ENCODE data around the gene PTCH2.

PTCH2 gene, protein sequence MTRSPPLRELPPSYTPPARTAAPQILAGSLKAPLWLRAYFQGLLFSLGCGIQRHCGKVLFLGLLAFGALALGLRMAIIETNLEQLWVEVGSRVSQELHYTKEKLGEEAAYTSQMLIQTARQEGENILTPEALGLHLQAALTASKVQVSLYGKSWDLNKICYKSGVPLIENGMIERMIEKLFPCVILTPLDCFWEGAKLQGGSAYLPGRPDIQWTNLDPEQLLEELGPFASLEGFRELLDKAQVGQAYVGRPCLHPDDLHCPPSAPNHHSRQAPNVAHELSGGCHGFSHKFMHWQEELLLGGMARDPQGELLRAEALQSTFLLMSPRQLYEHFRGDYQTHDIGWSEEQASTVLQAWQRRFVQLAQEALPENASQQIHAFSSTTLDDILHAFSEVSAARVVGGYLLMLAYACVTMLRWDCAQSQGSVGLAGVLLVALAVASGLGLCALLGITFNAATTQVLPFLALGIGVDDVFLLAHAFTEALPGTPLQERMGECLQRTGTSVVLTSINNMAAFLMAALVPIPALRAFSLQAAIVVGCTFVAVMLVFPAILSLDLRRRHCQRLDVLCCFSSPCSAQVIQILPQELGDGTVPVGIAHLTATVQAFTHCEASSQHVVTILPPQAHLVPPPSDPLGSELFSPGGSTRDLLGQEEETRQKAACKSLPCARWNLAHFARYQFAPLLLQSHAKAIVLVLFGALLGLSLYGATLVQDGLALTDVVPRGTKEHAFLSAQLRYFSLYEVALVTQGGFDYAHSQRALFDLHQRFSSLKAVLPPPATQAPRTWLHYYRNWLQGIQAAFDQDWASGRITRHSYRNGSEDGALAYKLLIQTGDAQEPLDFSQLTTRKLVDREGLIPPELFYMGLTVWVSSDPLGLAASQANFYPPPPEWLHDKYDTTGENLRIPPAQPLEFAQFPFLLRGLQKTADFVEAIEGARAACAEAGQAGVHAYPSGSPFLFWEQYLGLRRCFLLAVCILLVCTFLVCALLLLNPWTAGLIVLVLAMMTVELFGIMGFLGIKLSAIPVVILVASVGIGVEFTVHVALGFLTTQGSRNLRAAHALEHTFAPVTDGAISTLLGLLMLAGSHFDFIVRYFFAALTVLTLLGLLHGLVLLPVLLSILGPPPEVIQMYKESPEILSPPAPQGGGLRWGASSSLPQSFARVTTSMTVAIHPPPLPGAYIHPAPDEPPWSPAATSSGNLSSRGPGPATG

DNA sequence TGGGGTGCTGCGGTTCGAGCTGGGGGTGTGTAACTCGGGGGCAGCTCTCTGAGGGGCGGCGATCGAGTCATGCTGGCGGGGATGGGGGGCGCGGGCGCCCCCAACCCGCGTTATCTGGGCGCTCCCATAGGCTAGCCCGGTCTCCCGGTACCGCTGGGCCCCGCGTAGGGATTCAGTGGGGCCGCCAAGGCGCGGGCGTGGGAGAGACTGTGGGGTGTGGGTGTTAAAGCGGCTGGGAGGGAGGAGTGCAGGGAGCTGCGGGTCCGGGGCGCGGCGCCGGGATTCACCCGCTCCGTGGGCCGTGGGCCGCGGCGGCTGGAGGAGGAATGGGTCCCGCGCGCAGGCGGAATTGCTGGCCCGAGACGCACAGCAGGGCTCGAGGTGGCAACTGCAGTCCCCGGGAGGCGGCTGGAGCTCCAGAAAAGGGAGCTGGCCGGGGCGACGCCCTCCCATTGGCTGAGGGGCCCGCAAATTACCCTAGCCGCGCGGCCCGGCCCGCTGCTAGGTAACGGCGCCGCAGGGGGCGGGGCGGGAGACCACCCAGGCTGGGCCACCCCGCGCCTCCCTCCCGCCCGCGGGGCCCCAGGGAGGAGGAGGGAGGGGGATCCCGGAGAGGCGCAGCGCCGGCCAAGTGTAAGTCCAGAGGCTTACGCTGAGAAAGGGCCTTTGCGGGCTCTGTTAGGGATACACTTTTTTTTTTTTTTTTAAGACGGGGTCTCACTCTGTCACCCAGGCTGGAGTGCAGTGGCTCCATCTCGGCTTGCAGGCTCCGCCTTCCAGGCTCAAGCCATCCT is at the start of gene PTCH2:
TSS of gene PTCH2 (minus strand) at position 392 of the 794 bp plus-strand sequence. CDS start at position 71, 321 bp downstream.
- peak; percentile 44 for DNase-seq

GRCh38 chr1:44890007-44890406 is 47.0 kb upstream of the PTCH2 start:
- DNase-seq = no peak

DNA sequence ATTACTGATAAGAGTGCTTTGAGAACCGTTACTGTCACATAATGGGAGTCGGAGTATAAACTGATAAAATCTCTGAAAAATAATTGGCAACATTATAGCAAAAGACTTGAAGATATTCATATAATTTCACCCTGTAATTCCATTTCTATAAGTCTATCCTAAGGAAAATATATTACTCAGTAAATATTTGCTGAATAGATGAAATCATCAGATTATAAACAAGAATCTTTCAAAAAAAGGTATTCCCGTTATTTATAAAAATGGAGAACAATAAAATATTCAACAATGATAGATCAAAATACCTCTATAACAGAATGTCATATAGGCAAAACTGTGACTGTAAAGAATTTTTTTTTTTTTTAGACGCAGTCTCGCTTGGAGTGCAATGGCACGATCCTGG is 42.4 kb upstream of the PTCH2 start:
- DNase-seq = no peak

DNA sequence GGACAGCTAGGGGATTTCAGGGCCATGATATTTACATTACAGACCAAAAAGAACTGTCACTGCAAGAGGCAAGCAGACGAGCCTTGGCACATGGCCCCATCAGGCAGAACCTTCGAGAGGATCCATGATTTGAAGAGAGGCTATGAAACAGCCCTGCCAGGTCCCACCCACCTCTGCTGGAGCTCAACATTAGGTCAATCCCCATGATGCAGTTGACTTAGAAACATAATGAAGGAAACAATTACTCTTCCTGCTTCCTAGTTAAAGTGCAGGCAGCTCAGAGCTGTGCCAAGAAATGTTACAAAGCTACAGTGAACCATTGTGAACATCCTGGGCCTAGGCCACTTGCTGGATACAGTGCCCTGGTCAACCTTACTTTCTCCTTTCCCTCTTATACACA is 41.7 kb upstream of the PTCH2 start:
- DNase-seq = no peak

GRCh38 chr1:44881011-44881632 is 38.1 kb upstream of the PTCH2 start:
- no peak for DNase-seq

DNA sequence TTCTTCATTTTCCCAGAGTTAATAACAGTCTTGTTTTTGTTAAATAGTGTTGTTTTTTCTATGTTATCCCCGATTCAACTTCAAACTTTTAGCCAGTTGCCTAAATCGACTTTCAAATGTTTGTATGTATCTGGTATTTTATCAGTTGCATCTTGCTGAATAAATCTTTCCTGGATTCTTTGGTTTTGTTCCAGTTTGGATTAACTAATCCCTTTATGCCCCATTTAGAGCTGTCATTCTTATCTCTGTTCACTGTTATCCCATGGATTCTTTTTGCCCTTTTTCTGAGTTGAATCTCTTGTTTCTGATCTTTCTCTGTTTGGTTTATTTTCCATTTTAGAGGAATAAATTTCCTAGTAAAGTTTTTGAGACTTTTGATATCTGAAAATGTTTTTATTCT is 31.1 kb upstream of the PTCH2 start:
- DNase-seq = no peak

- DNase-seq = no peak
These were observed 27.0 kb upstream of the PTCH2 start for GRCh38 chr1:44870096-44870495.

- no peak for DNase-seq
These were observed 24.7 kb upstream of the PTCH2 start for GRCh38 chr1:44867801-44868200.

- DNase-seq = no peak
These were observed 19.9 kb upstream of the PTCH2 start for GRCh38 chr1:44862829-44863401.

DNA sequence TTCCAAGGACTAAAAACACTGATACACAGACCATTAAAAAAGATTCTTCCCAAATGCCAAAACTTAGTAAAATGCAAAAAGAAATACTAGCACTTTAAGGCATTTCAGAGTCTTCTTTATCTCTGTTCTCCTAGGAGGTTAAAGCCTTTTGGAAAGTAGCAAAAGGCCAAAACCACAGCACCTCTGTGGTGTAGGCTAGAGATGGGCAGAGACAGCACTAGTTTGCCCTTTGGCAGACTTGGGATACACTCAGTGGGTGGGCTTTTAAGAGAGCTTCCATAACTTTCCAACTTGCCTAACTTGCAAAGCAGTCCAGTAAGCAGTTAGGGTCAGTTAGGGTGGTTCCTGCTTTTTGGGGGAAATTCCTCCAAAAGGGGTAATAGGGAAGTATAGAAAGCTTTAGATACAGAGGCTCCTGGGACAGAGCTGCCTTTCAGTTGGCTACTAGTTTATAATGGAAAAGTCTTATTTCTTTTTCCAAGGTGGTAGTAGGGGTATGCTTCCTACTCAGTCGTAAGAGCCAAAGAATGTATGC is 17.9 kb upstream of the PTCH2 start:
- no peak for DNase-seq

- no peak for DNase-seq
These were observed 17.3 kb upstream of the PTCH2 start for GRCh38 chr1:44860331-44860730.

GRCh38 chr1:44857446-44857845 is 14.4 kb upstream of the PTCH2 start:
- no peak for DNase-seq

DNA sequence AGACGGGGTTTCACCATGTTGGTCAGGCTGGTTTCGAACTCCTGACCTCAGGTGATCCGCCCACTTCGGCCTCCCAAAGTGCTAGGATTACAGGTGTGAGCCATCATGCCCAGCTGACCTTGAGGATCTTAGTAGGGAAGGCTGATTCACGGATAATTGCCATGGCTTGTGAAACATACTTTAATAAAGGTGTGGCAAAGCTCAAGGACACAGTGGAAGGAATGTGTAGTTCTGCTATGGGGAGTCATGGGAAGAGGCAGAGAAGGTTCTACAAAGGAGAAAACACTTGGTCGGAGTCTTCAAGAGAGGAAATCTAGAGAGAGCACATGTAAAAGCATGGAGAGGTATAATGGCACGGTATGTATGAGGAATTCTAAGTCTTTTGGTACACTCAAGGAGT is 12.7 kb upstream of the PTCH2 start:
- DNase-seq = no peak

GRCh38 chr1:44854970-44855369 is 11.9 kb upstream of the PTCH2 start:
- DNase-seq = no peak

DNA sequence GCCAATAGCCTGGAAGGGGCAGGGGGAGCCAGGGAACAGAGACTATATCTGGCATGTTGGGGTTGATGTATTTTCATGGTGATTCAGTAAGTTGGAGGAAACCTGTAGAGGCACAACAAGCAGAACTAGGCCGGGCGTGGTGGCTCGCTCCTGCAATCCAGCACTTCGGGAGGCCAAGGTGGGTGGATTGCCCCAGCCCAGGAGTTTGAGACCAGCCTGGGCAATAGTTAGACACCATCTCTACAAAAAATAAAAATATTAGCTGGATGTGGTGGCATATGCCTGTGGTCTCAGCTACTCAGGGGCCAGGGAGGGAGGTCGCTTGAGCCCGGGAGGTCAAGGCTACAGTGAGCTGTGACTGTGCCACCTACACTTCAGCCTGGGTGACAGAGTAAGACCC is 10.1 kb upstream of the PTCH2 start:
- no peak for DNase-seq

DNA sequence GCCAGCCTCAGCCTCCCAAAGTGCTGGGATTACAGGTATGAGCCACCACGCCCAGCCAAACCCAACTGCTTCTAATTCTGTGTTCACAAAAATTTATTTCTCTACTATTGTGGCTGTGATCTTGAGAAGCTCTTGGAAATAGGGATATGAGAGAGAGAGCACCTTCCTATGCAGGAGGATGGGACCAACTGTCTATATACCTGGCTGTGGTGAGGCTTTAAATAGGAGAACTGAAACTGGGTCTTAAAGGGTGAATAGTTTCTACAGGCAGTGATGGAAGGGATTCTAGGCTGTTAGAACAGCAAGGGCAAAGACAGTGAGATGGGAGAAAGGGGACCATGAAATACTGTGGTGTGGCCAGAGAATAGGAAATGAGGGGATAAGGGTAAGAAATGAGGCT is 8.3 kb upstream of the PTCH2 start:
- DNase-seq = no peak

DNA sequence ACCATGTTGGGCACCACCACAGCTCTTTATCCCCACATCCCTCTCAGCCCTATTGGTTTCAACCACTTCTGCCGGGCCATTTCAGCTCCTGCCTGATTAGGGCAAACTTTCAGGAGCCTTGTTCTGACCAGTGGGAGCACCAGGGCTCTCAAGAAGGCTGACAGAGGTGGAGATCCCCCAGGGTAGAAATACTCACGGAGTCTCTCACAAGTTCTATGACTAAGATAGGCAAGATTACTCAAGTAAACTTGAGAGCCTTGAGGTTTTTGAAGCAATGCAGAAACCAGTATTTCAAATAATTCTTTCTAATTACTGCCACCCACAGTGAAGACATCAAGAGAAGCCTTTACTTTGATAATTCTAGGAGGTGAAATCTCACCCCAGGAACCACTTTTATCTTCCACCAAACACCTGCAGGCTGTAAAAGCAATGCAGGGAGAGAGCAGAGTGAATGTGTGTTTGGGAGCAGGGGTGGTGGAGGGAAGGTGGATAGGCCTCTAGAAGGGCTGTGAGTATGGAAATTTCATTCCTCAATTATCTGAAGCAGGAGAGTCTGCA is 6.6 kb upstream of the PTCH2 start:
- DNase-seq = no peak

- no peak for DNase-seq
These were observed 5.6 kb upstream of the PTCH2 start for GRCh38 chr1:44848456-44849181.

GRCh38 chr1:44847845-44848244 is 4.8 kb upstream of the PTCH2 start:
- DNase-seq = no peak

DNA sequence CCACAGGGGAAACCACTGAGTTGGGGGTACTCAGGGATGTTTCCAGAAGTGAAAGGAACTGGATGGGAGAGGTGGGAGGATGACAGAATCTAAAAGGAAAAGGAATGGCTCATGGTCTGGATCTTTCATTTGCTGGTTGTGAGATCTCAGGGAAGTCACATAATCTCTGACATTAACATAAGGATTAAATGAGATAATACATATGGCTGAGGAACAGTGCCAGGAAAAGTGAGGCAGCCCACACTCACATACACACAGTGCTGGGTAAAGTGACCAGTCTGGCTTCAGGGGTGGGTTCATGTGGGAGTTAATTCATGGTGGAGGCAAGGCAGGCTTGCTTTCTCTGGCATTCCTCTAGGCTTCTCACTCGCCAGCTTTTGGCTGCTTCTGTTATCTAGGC is 3.9 kb upstream of the PTCH2 start:
- DNase-seq = no peak

All from SHP77 treated with DMSO at 0.1 percent for 48 hours (cell line).